Fibroblast of villous mesenchyme (primary cell): Measurements from ENCODE around the gene VPS45. TPM values are rescaled to one million over a fixed set of nuclear protein-coding genes. Genes with fewer than 3 reads are reported as not detected.
A peak's percentile ranks its signal among the peaks of the same experiment; 100 is the strongest.

Source experiments
- DNase-seq: peaks from one replicate; pipeline ENCODE4 v3.0.0-alpha.2; 2010; ENCODE audit warnings: low read depth
- H3K4me3 ChIP-seq: 2 replicates; pipeline ENCODE4 v1.5.1; 2011; ENCODE audit warnings: low read depth, mild to moderate bottlenecking, low read length
- CTCF ChIP-seq: IDR thresholded peaks from 2 replicates; pipeline ENCODE4 v1.5.1; 2012; ENCODE audit warnings: low read depth, mild to moderate bottlenecking, low read length; ENCODE audit not compliant: insufficient read depth
- total RNA-seq: library from RNA; depleted of rRNA; stranded (reverse); fragments of >200 nt; gene quantifications from 2 replicates; pipeline ENCODE4 v1.2.3, GENCODE V29; 2012

The VPS45 gene
- total RNA-seq, 1 donor: 57.9 TPM

DNA sequence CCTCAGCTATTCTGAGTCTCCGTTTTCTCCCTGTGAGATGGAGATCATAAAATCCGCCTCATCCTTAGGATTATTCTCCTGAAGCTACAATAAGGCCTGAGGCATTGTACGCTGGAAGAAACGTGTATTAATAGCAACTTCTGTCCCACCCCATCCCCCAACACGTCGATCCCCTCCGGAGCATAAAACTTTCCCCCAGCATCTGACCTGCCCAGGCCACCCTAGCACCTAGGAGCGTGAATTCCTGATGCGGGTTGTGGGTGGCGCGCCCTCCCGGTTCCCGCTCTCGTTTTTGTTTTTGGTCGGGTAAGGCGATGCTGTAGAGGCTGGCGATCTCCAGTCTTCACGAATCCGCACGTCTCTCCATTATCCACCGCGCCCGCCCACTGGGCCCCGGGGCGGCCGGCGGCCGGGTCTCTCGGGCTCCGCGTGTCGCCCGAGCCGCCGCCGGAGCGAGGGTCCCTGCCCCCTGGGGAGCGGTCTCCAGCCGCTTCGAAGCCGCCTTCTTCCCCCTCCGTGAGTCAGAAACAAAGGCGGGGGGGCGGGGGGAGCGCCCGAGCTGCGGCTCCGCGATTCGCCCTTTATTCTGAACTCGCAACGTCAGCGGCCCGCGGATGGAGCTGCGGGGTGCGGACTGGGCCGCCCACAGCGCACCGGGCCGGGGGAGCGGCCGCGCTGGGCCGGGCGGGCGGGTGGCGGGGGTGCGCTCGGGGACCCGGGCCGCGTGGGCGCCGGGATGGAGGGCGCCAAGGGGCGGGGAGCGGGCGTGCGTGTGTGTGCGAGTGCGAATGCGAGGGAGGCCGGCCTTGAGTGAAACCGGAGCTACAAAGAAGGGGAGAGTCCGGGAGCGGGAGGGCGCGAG is 81.9 kb downstream of the VPS45 start, which contains the start of gene PLEKHO1:
PLEKHO1 (plus strand) TSS at position 646 of the 862 bp plus-strand sequence. CDS start 342 bp downstream, outside the sequence.
- peak; percentile 81 for DNase-seq
- H3K4me3 ChIP-seq: peak within 1 kb of the TSS; percentile 82
- TF ChIP-seq CTCF: no peak

DNA sequence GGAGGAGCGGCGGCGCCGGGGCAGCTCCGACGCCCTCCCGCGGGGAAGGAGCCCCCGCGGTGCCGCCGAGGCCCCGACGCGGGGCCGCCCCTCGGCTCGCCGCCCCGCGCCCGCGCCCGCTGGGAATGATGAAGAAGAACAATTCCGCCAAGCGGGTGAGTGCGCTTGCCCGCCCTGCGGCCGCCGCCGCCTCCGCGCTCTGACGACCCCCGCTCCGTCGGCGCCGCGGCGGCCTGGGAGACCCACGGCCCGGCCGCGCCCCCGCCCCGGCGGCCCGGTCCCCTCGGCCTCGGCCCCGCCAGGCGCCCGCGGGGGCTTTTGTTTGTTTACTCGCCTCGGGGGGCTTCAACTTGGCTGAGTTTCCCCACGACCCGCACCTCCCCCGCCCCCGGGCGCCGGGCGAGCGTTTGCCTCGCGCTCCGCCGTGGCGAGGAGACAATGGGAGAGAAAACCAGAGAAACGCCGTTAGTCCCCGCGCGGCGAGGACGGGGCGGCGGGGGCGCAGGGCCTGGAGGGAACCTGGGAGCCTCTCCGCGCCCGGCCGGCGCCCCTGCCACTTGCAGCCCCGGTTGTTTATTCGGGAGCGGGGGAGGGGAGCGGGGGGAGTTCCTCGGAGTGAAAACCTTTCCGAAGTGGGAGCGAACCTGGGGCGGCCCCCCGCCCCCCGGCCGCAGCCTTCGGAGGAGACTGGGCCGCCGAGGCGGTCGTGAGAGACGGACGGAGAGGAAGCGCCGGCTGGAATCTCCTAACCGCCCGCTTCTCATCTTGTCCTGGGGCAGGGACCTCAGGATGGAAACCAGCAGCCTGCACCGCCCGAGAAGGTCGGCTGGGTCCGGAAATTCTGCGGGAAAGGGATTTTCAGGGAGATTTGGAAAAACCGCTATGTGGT is 82.8 kb downstream of the VPS45 start:
- no peak for TF ChIP-seq CTCF
- peak; percentile 47 for DNase-seq

DNA sequence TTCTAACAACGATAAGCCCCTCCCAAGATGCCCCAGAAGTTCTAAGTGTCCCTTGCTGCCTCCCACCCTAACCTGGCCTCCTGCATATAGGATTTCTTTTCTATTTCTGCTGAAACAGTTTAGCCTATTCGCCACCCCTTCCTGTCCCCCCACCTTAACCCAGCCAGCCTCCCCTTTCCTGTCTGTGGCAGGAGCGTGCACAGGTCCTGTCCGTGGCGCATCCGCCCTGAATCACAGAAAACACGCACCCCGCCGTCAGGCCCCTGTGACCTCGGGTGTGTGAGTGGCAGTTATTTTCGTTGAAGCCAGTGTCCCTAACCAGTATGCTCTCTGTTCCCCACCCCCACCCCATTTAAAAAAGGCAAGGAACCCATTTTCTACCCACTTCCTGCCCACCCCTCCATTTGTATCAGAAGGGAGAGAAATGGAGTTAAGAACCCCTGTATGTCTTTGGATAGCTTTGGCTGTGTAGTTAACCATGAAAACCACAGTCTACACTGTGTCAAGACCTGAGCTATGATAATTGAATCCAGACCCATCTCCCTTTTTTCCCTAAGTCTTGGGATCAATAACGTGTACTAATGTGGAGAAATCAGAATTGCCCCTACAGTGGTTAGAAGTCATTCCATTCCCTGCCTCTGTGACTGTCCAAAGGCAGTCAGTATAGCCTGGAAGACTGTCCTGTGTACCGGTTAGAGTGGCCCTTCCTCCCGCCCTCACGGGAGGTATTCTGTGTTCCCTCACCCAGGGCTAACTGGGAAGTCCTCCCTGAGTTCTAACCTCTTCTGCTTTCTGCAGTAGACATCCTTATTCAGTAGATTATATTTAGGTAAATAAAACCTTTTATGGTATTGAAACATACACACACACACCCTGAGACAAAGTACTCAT is 84.0 kb downstream of the VPS45 start:
- H3K4me3 ChIP-seq: peak overlapping the region; percentile 82
- TF ChIP-seq CTCF: no peak
- no peak for DNase-seq

More for the DNA sequence above, 82.8 kb downstream of the VPS45 start:
- H3K4me3 ChIP-seq: peak overlapping the region; percentile 82

GRCh38 chr1:150152182-150152536 is 84.6 kb downstream of the VPS45 start:
- H3K4me3 ChIP-seq: peak overlapping the region; percentile 82
- peak; percentile 21 for DNase-seq
- TF ChIP-seq CTCF: no peak

DNA sequence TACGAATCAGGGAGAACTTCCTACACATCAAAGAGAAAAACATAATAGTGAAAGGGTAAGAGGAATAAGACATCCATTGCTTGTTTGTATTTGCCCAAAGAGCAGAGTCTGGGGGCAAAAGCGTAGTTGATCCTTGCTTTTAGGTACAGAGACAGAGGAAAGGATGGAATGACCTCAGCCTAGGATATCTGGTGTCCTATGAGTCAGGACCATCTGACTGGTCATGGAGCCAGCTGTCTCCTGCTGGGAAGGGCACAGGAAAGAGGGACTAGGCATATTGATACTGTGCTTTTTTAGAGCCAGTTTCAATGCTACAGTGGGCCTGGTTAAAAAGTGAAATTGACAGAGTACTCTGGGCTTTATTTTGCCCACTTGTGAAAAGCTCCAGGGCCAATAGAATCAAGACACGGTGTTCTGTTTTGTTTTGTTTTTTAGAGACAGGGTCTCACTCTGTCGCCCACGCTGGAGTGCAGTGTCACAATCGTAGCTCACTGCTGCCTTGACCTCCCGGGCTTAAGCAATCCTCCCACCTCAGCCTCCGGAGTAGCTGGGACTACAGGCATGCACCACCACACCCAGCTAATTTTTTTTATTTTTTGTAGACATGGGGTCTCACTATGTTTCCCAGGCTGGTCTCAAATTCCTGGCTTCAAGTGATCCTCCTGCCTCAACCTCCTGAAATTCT is 85.3 kb downstream of the VPS45 start:
- no peak overlapping the region for H3K4me3 ChIP-seq
- DNase-seq: peak; percentile 72

More for the DNA sequence above, 85.3 kb downstream of the VPS45 start:
- TF ChIP-seq CTCF: no peak
